Thyroid gland (tissue), 4 donors: ENCODE data around the gene CALU. TPM values are rescaled to one million over a fixed set of nuclear protein-coding genes. Genes with fewer than 3 reads are reported as not detected.

ENCODE experiments used
- DNase-seq, 2 donors: peaks; one replicate each; pipeline ENCODE4 v3.0.0-alpha.2; 2019
- H3K27ac ChIP-seq, 3 donors: fragments of 200-600 bp; sonication (generic); 1 replicate in 2 of 3; 2 replicates in 1 of 3; pipeline ENCODE4 v1.5.1; 2016 to 2019; ENCODE audit warnings: mild to moderate bottlenecking in 1 of 3, moderate library complexity in 1 of 3
- H3K27me3 ChIP-seq: fragments of 200-600 bp; sonication (generic); one replicate; pipeline ENCODE4 v1.5.1; 2019
- H3K36me3 ChIP-seq, 2 donors: fragments of 200-600 bp; sonication (generic); one replicate each; pipeline ENCODE4 v1.5.1; 2016 to 2019
- H3K4me1 ChIP-seq, 2 donors: fragments of 200-600 bp; sonication (generic); one replicate each; pipeline ENCODE4 v1.5.1; 2017 to 2019
- H3K4me3 ChIP-seq, 3 donors: fragments of 200-600 bp; sonication (generic); replicated peaks in 1 of 3; 1 replicate in 2 of 3; 2 replicates in 1 of 3; pipeline ENCODE4 v1.5.1; 2016; ENCODE audit warnings: mild to moderate bottlenecking in 1 of 3
- H3K9me3 ChIP-seq: fragments of 200-600 bp; sonication (generic); one replicate; pipeline ENCODE4 v1.5.1; 2017
- CTCF ChIP-seq, 6 experiments: fragments of 200-600 bp in 3 of 6; fragments of 450-650 bp in 3 of 6; sonication (generic) in 3 of 6; IDR thresholded peaks; one replicate each; pipeline ENCODE4 v1.5.1; 2016 to 2019; ENCODE audit warnings: antibody characterized with exemption in 6 of 6, mild to moderate bottlenecking in 2 of 6, inconsistent platforms in 1 of 6, moderate library complexity in 1 of 6
- POLR2A ChIP-seq, 2 donors: fragments of 450-650 bp; IDR thresholded peaks; one replicate each; pipeline ENCODE4 v1.6.1; 2017; ENCODE audit warnings: antibody characterized with exemption in 2 of 2, mild to moderate bottlenecking in 2 of 2, moderate library complexity in 1 of 2
- WGBS, 2 donors: methylation state at CpG; one replicate each; pipeline ENCODE4 v1.1.5; 2017; 5-methylcytosine and 5-hydroxymethylcytosine counted together
- intact Hi-C: fragments of 100-400 bp; cut with DNase I; formaldehyde crosslinking; loops from one replicate; pipeline ENCODE4 v1.15.1; 2023
- total RNA-seq, 4 donors: library from RNA; depleted of rRNA; stranded (reverse); fragments of >200 nt; gene quantifications; one replicate each; pipeline ENCODE4 v1.2.3, GENCODE V29; 2016

CALU gene
- total RNA-seq, 4 donors from 2014 or later = 115 to 143 (median 132) TPM

GRCh38 chr7:128728598-128728997 is 10.6 kb upstream of the CALU start:
- Histone ChIP-seq H3K4me1 (no peaks in the 10 kb centered on the region), H3K27me3 (no peaks in the 10 kb centered on the region), H3K4me3 (no peak overlapping the region), H3K9me3 (no peaks in the 10 kb centered on the region), H3K36me3 (no peaks in the 10 kb centered on the region), H3K27ac (no peak overlapping the region)
- intact Hi-C loops = no loop called here
- 70 to 73% methylated on average over 2 of the region's 2 CpGs for WGBS, 2 donors
- TF ChIP-seq POLR2A (IDR thresholded peaks at IDR 0.05) (no peak), CTCF (IDR thresholded peaks at IDR 0.05) (no peak)
- no peak for DNase-seq

- Histone ChIP-seq H3K4me1 (no peaks in the 10 kb centered on the region), H3K27me3 (no peaks in the 10 kb centered on the region), H3K4me3 (no peak overlapping the region), H3K9me3 (no peaks in the 10 kb centered on the region), H3K27ac (no peak overlapping the region), H3K36me3 (no peaks in the 10 kb centered on the region)
- intact Hi-C loops = no loop called here
- WGBS, 2 donors = 87% methylated on average over 4 of the region's 4 CpGs
- TF ChIP-seq CTCF (IDR thresholded peaks at IDR 0.05) (no peak), POLR2A (IDR thresholded peaks at IDR 0.05) (no peak)
- DNase-seq = no peak
Observed at GRCh38 chr7:128729494-128729893, 9.7 kb upstream of the CALU start.

- Histone ChIP-seq H3K27ac (no peak overlapping the region), H3K9me3 (no peaks in the 10 kb centered on the region), H3K4me3 (no peak overlapping the region), H3K36me3 (no peaks in the 10 kb centered on the region), H3K4me1 (no peaks in the 10 kb centered on the region), H3K27me3 (no peaks in the 10 kb centered on the region)
- no peak for DNase-seq
- no peak for TF ChIP-seq POLR2A (IDR thresholded peaks at IDR 0.05)
- TF ChIP-seq CTCF (IDR thresholded peaks at IDR 0.05) = no peak
- WGBS, 2 donors = 90 to 91% methylated on average over 8 of the region's 8 CpGs
- intact Hi-C loops = loop anchor here (10.0 kb wide), 1 partner anchor 134 kb away; the partner anchor contains the start of gene ATP6V1F
Observed at GRCh38 chr7:128731184-128731583, 8.0 kb upstream of the CALU start.

GRCh38 chr7:128732521-128733277 is 6.5 kb upstream of the CALU start:
- intact Hi-C loops = loop anchor here (10.0 kb wide), 1 partner anchor 132 kb away; the partner anchor contains the start of gene ATP6V1F
- no peaks in the 10 kb centered on the region for H3K9me3 ChIP-seq
- H3K27me3 ChIP-seq = no peaks in the 10 kb centered on the region
- H3K27ac ChIP-seq = no peak overlapping the region
- TF ChIP-seq POLR2A (IDR thresholded peaks at IDR 0.05) = no peak
- TF ChIP-seq CTCF (IDR thresholded peaks at IDR 0.05) = no peak
- DNase-seq = no peak
- H3K36me3 ChIP-seq = no peaks in the 10 kb centered on the region
- H3K4me1 ChIP-seq = no peaks in the 10 kb centered on the region
- no peak overlapping the region for H3K4me3 ChIP-seq
- WGBS, 2 donors = 74 to 81% methylated on average over 2 of the region's 2 CpGs

GRCh38 chr7:128733278-128733645 is 5.9 kb upstream of the CALU start:
- Histone ChIP-seq H3K27ac (no peak overlapping the region), H3K36me3 (no peaks in the 10 kb centered on the region), H3K4me1 (peaks cover 0 to under 1% of the 10 kb centered on the region in 2 donors), H3K27me3 (no peaks in the 10 kb centered on the region), H3K4me3 (no peak overlapping the region), H3K9me3 (no peaks in the 10 kb centered on the region)
- intact Hi-C loops = loop anchor here (10.0 kb wide), 1 partner anchor 132 kb away; the partner anchor contains the start of gene ATP6V1F
- WGBS, 2 donors = 43 to 51% methylated on average over 2 of the region's 2 CpGs
- TF ChIP-seq CTCF (IDR thresholded peaks at IDR 0.05) = no peak
- no peak for TF ChIP-seq POLR2A (IDR thresholded peaks at IDR 0.05)
- DNase-seq = no peak
